Ascending aorta (tissue), 2 donors: ENCODE measurements around the gene CACNA2D3. TPM values are rescaled to one million over a fixed set of nuclear protein-coding genes. Genes with fewer than 3 reads are reported as not detected.

Experiments
- DNase-seq, 2 donors: peaks; one replicate each; pipeline ENCODE4 v3.0.0-alpha.2; 2019; ENCODE audit warnings: low spot score in 2 of 2
- H3K27ac ChIP-seq, 2 donors: fragments of 200-600 bp; sonication (generic); one replicate each; pipeline ENCODE4 v1.5.1; 2016 to 2017; ENCODE audit warnings: mild to moderate bottlenecking in 1 of 2
- H3K27me3 ChIP-seq: fragments of 200-600 bp; sonication (generic); one replicate; pipeline ENCODE4 v1.5.1; 2017
- H3K36me3 ChIP-seq, 2 donors: fragments of 200-600 bp; sonication (generic); one replicate each; pipeline ENCODE4 v1.5.1; 2016
- H3K4me1 ChIP-seq, 2 donors: fragments of 200-600 bp; sonication (generic); one replicate each; pipeline ENCODE4 v1.5.1; 2016 to 2017; ENCODE audit warnings: mild to moderate bottlenecking in 1 of 2
- H3K4me3 ChIP-seq, 2 donors: fragments of 200-600 bp; sonication (generic); one replicate each; pipeline ENCODE4 v1.5.1; 2016 to 2017; ENCODE audit warnings: mild to moderate bottlenecking in 1 of 2
- H3K9me3 ChIP-seq, 2 donors: fragments of 200-600 bp; sonication (generic); one replicate each; pipeline ENCODE4 v1.5.1; 2016
- intact Hi-C: fragments of 100-400 bp; cut with DNase I; formaldehyde crosslinking; loops from one replicate; pipeline ENCODE4 v1.15.1; 2023
- total RNA-seq: library from RNA; depleted of rRNA; stranded (reverse); fragments of >200 nt; gene quantifications from one replicate; pipeline ENCODE4 v1.1.0, GENCODE V29; 2016
- TF ChIP-seq, protein P1 (sequence below), 3 experiments: fragments of 200-600 bp in 2 of 3; fragments of 450-650 bp in 1 of 3; sonication (generic) in 2 of 3; IDR thresholded peaks; one replicate each; pipeline ENCODE4 v1.5.1; 2016 to 2019; ENCODE audit warnings: antibody characterized with exemption in 3 of 3, mild to moderate bottlenecking in 1 of 3, moderate library complexity in 1 of 3

Gene CACNA2D3
- total RNA-seq, 1 donor from 2014 or later: not detected

DNA sequence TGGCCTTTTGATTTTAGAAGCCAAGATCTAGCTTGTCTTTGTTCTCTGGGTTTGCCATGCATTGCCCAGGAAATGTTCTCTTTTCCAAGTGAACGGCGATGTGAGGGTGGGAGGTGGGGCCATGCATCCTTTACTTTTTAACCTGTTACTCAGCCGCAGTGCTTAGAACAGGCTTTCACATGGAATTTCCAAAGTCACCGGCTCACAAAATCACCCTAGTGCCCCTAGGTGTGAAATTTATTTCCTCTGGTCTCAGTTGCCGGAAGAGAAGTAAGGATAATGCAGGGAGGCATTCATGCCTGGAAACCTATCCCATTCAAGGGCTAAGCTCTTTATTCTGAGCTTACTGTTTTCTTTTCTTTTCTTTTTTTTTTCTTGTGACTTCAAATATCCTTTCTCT lies 93.2 kb downstream of the CACNA2D3 start:
- Histone ChIP-seq H3K4me3 (no peak overlapping the region), H3K27ac (no peak overlapping the region), H3K27me3 (no peaks in the 10 kb centered on the region), H3K9me3 (no peaks in the 10 kb centered on the region), H3K36me3 (no peaks in the 10 kb centered on the region), H3K4me1 (no peaks in the 10 kb centered on the region)
- intact Hi-C loops: no loop called here
- TF ChIP-seq, protein P1, sequence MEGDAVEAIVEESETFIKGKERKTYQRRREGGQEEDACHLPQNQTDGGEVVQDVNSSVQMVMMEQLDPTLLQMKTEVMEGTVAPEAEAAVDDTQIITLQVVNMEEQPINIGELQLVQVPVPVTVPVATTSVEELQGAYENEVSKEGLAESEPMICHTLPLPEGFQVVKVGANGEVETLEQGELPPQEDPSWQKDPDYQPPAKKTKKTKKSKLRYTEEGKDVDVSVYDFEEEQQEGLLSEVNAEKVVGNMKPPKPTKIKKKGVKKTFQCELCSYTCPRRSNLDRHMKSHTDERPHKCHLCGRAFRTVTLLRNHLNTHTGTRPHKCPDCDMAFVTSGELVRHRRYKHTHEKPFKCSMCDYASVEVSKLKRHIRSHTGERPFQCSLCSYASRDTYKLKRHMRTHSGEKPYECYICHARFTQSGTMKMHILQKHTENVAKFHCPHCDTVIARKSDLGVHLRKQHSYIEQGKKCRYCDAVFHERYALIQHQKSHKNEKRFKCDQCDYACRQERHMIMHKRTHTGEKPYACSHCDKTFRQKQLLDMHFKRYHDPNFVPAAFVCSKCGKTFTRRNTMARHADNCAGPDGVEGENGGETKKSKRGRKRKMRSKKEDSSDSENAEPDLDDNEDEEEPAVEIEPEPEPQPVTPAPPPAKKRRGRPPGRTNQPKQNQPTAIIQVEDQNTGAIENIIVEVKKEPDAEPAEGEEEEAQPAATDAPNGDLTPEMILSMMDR (IDR thresholded peaks at IDR 0.05): no peak
- no peak for DNase-seq

DNA sequence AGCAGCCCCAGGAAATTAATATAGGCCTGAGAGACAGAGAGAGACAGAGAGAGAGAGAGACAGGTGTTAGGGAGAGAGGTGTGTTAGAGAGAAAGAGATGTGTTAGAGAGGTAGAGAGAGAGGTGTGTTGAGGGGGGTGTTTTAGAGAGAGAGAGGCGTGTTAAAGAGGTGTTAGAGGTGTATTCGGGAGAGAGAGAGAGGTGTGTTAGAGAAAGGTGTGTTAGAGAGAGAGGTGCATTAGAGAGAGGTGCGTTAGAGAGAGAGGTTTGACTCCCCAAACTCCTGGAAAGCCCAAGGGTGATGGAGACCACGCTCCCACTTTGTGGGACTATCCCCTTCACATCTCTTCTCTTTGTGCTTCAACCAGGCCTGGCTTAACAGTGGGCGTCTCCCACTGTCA lies 95.5 kb downstream of the CACNA2D3 start:
- intact Hi-C loops: no loop called here

DNA sequence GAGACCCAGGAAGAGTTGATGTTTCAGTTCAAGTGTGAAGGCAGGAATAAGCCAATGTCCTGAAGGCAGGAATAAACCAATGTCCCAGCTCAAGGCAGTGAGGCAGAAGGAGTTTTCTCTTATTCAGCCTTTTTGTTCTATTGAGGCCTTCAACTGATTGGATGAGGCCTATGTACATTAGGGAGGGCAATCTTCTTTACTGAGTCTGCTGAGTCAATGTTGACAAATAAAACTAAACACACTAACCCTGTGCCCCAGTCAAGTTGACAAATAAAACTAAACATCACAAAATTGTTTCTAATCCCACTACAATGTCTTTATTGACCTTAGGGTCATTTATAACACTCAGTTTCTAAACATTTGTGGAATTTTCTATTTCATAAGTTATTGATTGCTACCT lies 100.0 kb downstream of the CACNA2D3 start:
- intact Hi-C loops: no loop called here
- H3K36me3 ChIP-seq: no peaks in the 10 kb centered on the region

More for the DNA sequence above, 95.5 kb downstream of the CACNA2D3 start:
- Histone ChIP-seq H3K36me3 (no peaks in the 10 kb centered on the region), H3K4me1 (no peaks in the 10 kb centered on the region), H3K27me3 (no peaks in the 10 kb centered on the region), H3K4me3 (no peak overlapping the region), H3K27ac (no peak overlapping the region), H3K9me3 (no peaks in the 10 kb centered on the region)
- no peak for DNase-seq
- TF ChIP-seq, protein P1 (IDR thresholded peaks at IDR 0.05): no peak

DNA sequence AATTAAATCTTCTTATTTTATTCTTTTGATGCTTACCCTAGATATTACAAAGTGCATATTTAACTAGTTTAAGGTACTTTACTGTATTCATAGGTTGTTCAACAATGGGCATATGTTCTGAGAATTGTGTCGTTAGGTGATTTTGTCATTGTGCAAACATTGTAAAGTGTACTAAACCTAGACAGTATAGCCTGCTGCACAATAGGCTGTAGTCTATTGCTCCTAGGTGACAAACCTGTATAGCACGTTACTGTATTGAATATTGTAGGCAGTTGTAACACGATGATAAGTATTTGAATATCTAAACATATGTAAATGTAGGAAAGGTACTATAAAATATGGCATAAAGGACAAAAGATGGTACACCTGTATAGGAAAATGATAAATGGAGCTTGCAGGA lies 100.7 kb downstream of the CACNA2D3 start:
- no peaks in the 10 kb centered on the region for H3K36me3 ChIP-seq
- intact Hi-C loops: no loop called here
- H3K4me1 ChIP-seq: no peaks in the 10 kb centered on the region
- H3K4me3 ChIP-seq: no peak overlapping the region
- TF ChIP-seq, protein P1 (IDR thresholded peaks at IDR 0.05): no peak
- no peak for DNase-seq
- no peak overlapping the region for H3K27ac ChIP-seq
- H3K27me3 ChIP-seq: no peaks in the 10 kb centered on the region
- no peaks in the 10 kb centered on the region for H3K9me3 ChIP-seq

More for the DNA sequence above, 100.0 kb downstream of the CACNA2D3 start:
- Histone ChIP-seq H3K27me3 (no peaks in the 10 kb centered on the region), H3K27ac (no peak overlapping the region), H3K4me3 (no peak overlapping the region), H3K9me3 (no peaks in the 10 kb centered on the region), H3K4me1 (no peaks in the 10 kb centered on the region)
- TF ChIP-seq, protein P1 (IDR thresholded peaks at IDR 0.05): no peak
- DNase-seq: no peak

DNA sequence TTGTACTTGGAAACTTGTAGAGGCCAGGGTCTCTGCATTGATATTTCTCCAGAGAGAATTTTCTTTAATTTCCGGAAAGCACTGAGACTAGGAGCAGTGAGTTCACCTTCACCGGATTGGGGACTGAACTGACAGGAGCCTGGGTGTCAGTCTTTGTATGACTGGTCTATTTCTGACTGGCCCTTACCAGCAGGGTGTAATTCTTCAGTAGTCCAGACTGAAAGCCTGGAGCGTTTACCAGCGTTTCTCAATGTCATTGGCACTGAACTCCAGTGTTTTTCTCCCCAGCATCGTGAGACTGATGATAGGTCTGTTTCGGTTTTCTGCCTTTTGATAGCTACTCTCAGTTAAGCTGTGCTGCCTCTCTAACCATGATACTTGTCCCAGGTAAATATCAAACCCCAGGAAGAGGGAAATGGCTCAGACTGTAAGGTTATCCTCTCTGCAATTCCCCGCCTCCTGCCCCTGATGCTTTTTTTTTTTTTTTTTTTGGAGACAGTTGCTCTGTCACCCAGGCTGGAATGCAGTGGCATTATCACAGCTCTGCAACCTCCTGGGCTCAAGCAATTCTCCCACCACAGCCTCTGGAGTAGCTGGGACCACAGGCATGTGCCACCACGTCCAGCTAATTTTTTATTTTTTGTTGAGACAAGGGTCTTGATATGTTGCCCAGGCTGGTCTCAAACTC lies 103.6 kb downstream of the CACNA2D3 start:
- Histone ChIP-seq H3K36me3 (no peaks in the 10 kb centered on the region), H3K4me3 (no peak overlapping the region), H3K27me3 (no peaks in the 10 kb centered on the region), H3K9me3 (no peaks in the 10 kb centered on the region), H3K4me1 (no peaks in the 10 kb centered on the region), H3K27ac (no peak overlapping the region)
- TF ChIP-seq, protein P1 (IDR thresholded peaks at IDR 0.05): no peak
- no peak for DNase-seq
- intact Hi-C loops: no loop called here
